GM12878 (cell line): ENCODE measurements around the gene SFN. TPM values are rescaled to one million over a fixed set of nuclear protein-coding genes. Genes with fewer than 3 reads are reported as not detected.
"Not testable (repeated sequence)": the region's sequence is repeated elsewhere in the genome, so short reads cannot be mapped to it uniquely, and the experiment has no call there.

Experiments used
- ATAC-seq: fragments of 200-7000 bp; cut with Tn5 transposase; 3 replicates; pipeline ENCODE4 v1.9.1; 2020; ENCODE audit warnings: mild to moderate bottlenecking, moderate library complexity
- BruUV-seq: library from RNA; stranded (reverse); fragments of 400-500 nt; replicated peaks from 2 replicates; lab custom pipeline; 2021; lab: Mats Ljungman, UMichigan
- CTCF ChIA-PET: fragments of 300-600 bp; sonication (Branson Sonifier 250); formaldehyde crosslinking; extraction: SDS; loops from one replicate; lab custom pipeline; 2021; ENCODE audit warnings: inconsistent platforms; lab: Yijun Ruan, JAX
- POLR2A ChIA-PET: fragments of 350-600 bp; formaldehyde crosslinking; extraction: SDS; loops from one replicate; lab custom pipeline; 2021; ENCODE audit warnings: inconsistent platforms; lab: Charles Lee
- RAD21 ChIA-PET: fragments of 300-600 bp; sonication (Branson Sonifier 250); formaldehyde crosslinking; loops from one replicate; lab custom pipeline; 2023; ENCODE audit warnings: antibody characterized with exemption; ENCODE audit not compliant: unreplicated experiment; lab: Charles Lee
- SMC1A ChIA-PET: fragments of 300-600 bp; sonication (Branson Sonifier 250); formaldehyde crosslinking; loops from one replicate; lab custom pipeline; 2023; ENCODE audit not compliant: unreplicated experiment, uncharacterized antibody; lab: Charles Lee
- DNase-seq: peaks from one replicate; pipeline ENCODE4 v3.0.0-alpha.2; 2011; ENCODE audit warnings: low read depth, low spot score
- FAIRE-seq: peaks from 3 replicates; lab custom pipeline; 2011; peaks lifted over from hg19 to GRCh38; lab: Jason Lieb, UNC
- H2AFZ ChIP-seq: 2 replicates; pipeline ENCODE4 v1.6.0; 2011; ENCODE audit warnings: low read depth, low read length, control low read depth; ENCODE audit not compliant: control insufficient read depth
- H3K27ac ChIP-seq: 2 replicates; pipeline ENCODE4 v1.5.1; 2011; ENCODE audit warnings: control low read depth; ENCODE audit not compliant: control insufficient read depth, insufficient read depth
- H3K27me3 ChIP-seq, 2 experiments: replicated peaks in 1 of 2; 2 replicates each; pipeline versions ENCODE4 v1.6.0 to v1.6.1; 2011; ENCODE audit warnings: low read length in 1 of 2; ENCODE audit not compliant: control insufficient read depth in 2 of 2, insufficient read depth in 2 of 2
- H3K36me3 ChIP-seq, 2 experiments: 2 replicates each; pipeline ENCODE4 v1.5.1; 2011; ENCODE audit warnings: low read length in 1 of 2; ENCODE audit not compliant: control insufficient read depth in 2 of 2, insufficient read depth in 2 of 2
- H3K4me1 ChIP-seq: 2 replicates; pipeline ENCODE4 v1.6.1; 2011; ENCODE audit warnings: mild to moderate bottlenecking, low read length, moderate library complexity, mixed read lengths; ENCODE audit not compliant: control insufficient read depth, insufficient read depth
- H3K4me2 ChIP-seq: 2 replicates; pipeline ENCODE4 v1.6.0; 2011; ENCODE audit warnings: control low read depth; ENCODE audit not compliant: control insufficient read depth, insufficient read depth
- H3K4me3 ChIP-seq: fragments of 200-600 bp; sonication (generic); 2 replicates; pipeline ENCODE4 v1.5.1; 2016
- H3K79me2 ChIP-seq: 2 replicates; pipeline ENCODE4 v1.6.0; 2011; ENCODE audit warnings: low read length; ENCODE audit not compliant: control insufficient read depth, insufficient read depth
- H3K9ac ChIP-seq: 2 replicates; pipeline ENCODE4 v1.8.0; 2011; ENCODE audit warnings: low read length, control low read depth, mixed read lengths; ENCODE audit not compliant: control insufficient read depth, insufficient read depth
- H3K9me3 ChIP-seq: replicated peaks from 3 replicates; pipeline ENCODE4 v1.5.1; 2011; ENCODE audit warnings: mild to moderate bottlenecking, low read length; ENCODE audit not compliant: control insufficient read depth, insufficient read depth
- H4K20me1 ChIP-seq: 2 replicates; pipeline ENCODE4 v1.6.0; 2011; ENCODE audit not compliant: control insufficient read depth, insufficient read depth
- BMI1 ChIP-seq: fragments of 450-650 bp; IDR thresholded peaks from 2 replicates; pipeline ENCODE4 v1.6.1; 2016; ENCODE audit warnings: mild to moderate bottlenecking, moderate library complexity, borderline replicate concordance
- E2F8 ChIP-seq: fragments of 450-650 bp; IDR thresholded peaks from 2 replicates; pipeline ENCODE4 v1.6.1; 2018; ENCODE audit warnings: mild to moderate bottlenecking, low read depth, moderate library complexity; ENCODE audit not compliant: partially characterized antibody
- ELK1 ChIP-seq: IDR thresholded peaks from 2 replicates; pipeline ENCODE4 v1.6.1; 2012; ENCODE audit warnings: low read depth, low read length, improper control_type of control experiment
- EZH2 ChIP-seq: IDR thresholded peaks from 2 replicates; pipeline ENCODE4 v1.6.1; 2012; ENCODE audit warnings: low read depth, mild to moderate bottlenecking, control low read depth, inconsistent platforms, low read length, borderline replicate concordance; ENCODE audit not compliant: control insufficient read depth
- HCFC1 ChIP-seq: fragments of 150-350 bp; IDR thresholded peaks from 2 replicates; pipeline ENCODE4 v1.6.1; 2014; ENCODE audit warnings: low read length
- PAX8 ChIP-seq: fragments of 450-650 bp; IDR thresholded peaks from 2 replicates; pipeline ENCODE4 v1.6.1; 2017; ENCODE audit warnings: mild to moderate bottlenecking, moderate library complexity
- STAT3 ChIP-seq: IDR thresholded peaks from 2 replicates; pipeline ENCODE4 v1.6.1; 2011; ENCODE audit warnings: low read depth, low read length, improper control_type of control experiment
- TCF7 ChIP-seq: IDR thresholded peaks from 2 replicates; pipeline ENCODE4 v1.6.1; 2014; ENCODE audit warnings: antibody characterized with exemption, borderline replicate concordance
- WGBS: methylation state at CpG from one replicate; pipeline ENCODE4 v1.1.6; 2016; ENCODE audit warnings: low lambda C conversion rate; ENCODE audit not compliant: insufficient replicate concordance, insufficient coverage; ENCODE audit errors: missing lambda C conversion rate; 5-methylcytosine and 5-hydroxymethylcytosine counted together
- in situ Hi-C: fragments of 300-500 bp; cut with MboI; formaldehyde crosslinking; loops from 9 replicates; pipeline ENCODE4 v1.14.3; 2018; ENCODE audit warnings: mixed read lengths
- intact Hi-C: fragments of 100-400 bp; cut with micrococcal nuclease; formaldehyde crosslinking; loops from one replicate; pipeline ENCODE4 v1.14.2; 2022; ENCODE audit not compliant: unreplicated experiment
- polyA plus RNA-seq, 11 experiments: library from polyadenylated mRNA; depleted of rRNA in 4 of 11; unstranded in 6 of 11; stranded (reverse) in 5 of 11; fragments of >200 nt; fragmentation: Nextera tagmentation in 4 of 11; fragmentation: Illumina TruSeq in 1 of 11; extraction: Ambion mirVana in 4 of 11; extraction: Trizol in 1 of 11; gene quantifications; 1 replicate in 1 of 11; 2 replicates in 10 of 11; pipeline versions ENCODE4 v1.2.1 to v1.2.3, GENCODE V29; 2011 to 2016; ENCODE audit warnings: inconsistent platforms in 2 of 11, missing spikeins in 2 of 11, low read depth in 1 of 11
- total RNA-seq, 4 experiments: library from RNA; depleted of rRNA in 3 of 4; stranded (reverse); fragments of >200 nt in 3 of 4; fragmentation: Illumina TruSeq in 1 of 4; extraction: Trizol in 1 of 4; gene quantifications; 2 replicates each; pipeline versions ENCODE4 v1.2.1 to v1.2.3, GENCODE V29; 2013 to 2021

Gene SFN
- total and polyA plus RNA-seq, 10 of the 15 experiments (the other 5 are each of a cell fraction or from before 2014, with no cell fraction given), result 0.19 to 2.9 (median 1.0) TPM

GRCh38 chr1:26847826-26848225 lies 15.1 kb upstream of the SFN start:
- ATAC-seq, BruUV-seq, H3K9ac ChIP-seq, H3K27me3 ChIP-seq, DNase-seq, H2AFZ ChIP-seq, H3K4me1 ChIP-seq, H3K4me2 ChIP-seq, H3K27ac ChIP-seq, intact Hi-C loops, H3K79me2 ChIP-seq, H4K20me1 ChIP-seq, H3K4me3 ChIP-seq, in situ Hi-C loops, H3K9me3 ChIP-seq, FAIRE-seq: not testable (repeated sequence)
- SMC1A ChIA-PET, result interaction anchor here (1.0 to 1.4 kb wide), 2 partner anchors 9 to 17 kb away, joined by 3 read pairs; no protein-coding TSS in a partner anchor
- RAD21 ChIA-PET, result interaction anchor here (0.7 to 1.9 kb wide), 2 partner anchors 12 to 26 kb away, joined by 3 to 7 read pairs; no protein-coding TSS in a partner anchor
- POLR2A ChIA-PET, result interaction anchor here (0.5 to 1.0 kb wide), 3 partner anchors 21 to 315 kb away, joined by 3 to 4 read pairs (median 3); no protein-coding TSS in a partner anchor
- CTCF ChIA-PET, result interaction anchor here (1.5 kb wide), 2 partner anchors 8 to 14 kb away, joined by 4 read pairs; no protein-coding TSS in a partner anchor
- 75% methylated on average over 6 of the region's 6 CpGs for WGBS
- peaks cover 34 to 40% of the 10 kb centered on the region in 2 experiments for H3K36me3 ChIP-seq

GRCh38 chr1:26848499-26848898 lies 14.4 kb upstream of the SFN start:
- DNase-seq (no peak), ATAC-seq (no peak), FAIRE-seq (no peak)
- intact Hi-C loops (no loop called here), in situ Hi-C loops (no loop called here)
- H3K4me1 ChIP-seq, result no peaks in the 10 kb centered on the region
- no peak for TF ChIP-seq E2F8
- TF ChIP-seq PAX8, result no peak
- no peak for TF ChIP-seq TCF7
- TF ChIP-seq BMI1, result no peak
- TF ChIP-seq STAT3, result no peak
- no peak for TF ChIP-seq ELK1
- no peak for TF ChIP-seq HCFC1
- no peak for TF ChIP-seq EZH2
- H3K27ac ChIP-seq, result no peak overlapping the region
- CTCF ChIA-PET, result interaction anchor here (0.5 to 2.3 kb wide), 5 partner anchors 9 to 246 kb away, joined by 3 to 9 read pairs (median 4); no protein-coding TSS in a partner anchor
- H3K27me3 ChIP-seq, result no peaks in the 10 kb centered on the region
- POLR2A ChIA-PET, result interaction anchor here (0.8 to 1.6 kb wide), 4 partner anchors 10 to 21 kb away, joined by 3 to 6 read pairs (median 4); no protein-coding TSS in a partner anchor
- H4K20me1 ChIP-seq, result no peaks in the 10 kb centered on the region
- no peaks in the 10 kb centered on the region for H3K9me3 ChIP-seq
- 99% methylated on average over 9 of the region's 10 CpGs for WGBS
- SMC1A ChIA-PET, result interaction anchor here (1.0 kb wide), 1 partner anchor 10 kb away, joined by 3 read pairs; no protein-coding TSS in a partner anchor
- H3K9ac ChIP-seq, result no peak overlapping the region
- BruUV-seq, result no TSS peak
- H3K36me3 ChIP-seq, result peaks cover 35 to 41% of the 10 kb centered on the region in 2 experiments
- RAD21 ChIA-PET, result interaction anchor here (0.7 to 1.9 kb wide), 3 partner anchors 11 to 38 kb away, joined by 3 to 7 read pairs (median 6); no protein-coding TSS in a partner anchor
- no peak overlapping the region for H2AFZ ChIP-seq
- no peak overlapping the region for H3K4me2 ChIP-seq
- no peak overlapping the region for H3K4me3 ChIP-seq
- H3K79me2 ChIP-seq, result peaks cover 1% of the 10 kb centered on the region; the same call in 1 of the 2 replicates
